WERI-Rb-1 (cell line): Measurements from ENCODE around the gene CLASP2.
"Not testable (repeated sequence)": the region's sequence is repeated elsewhere in the genome, so short reads cannot be mapped to it uniquely, and the experiment has no call there.

ENCODE experiments used
- DNase-seq: peaks from one replicate; pipeline ENCODE4 v3.0.0-alpha.2; 2020
- H3K27ac ChIP-seq: fragments of 250-450 bp; sonication (Bioruptor Pico); 2 replicates; pipeline ENCODE4 v1.5.1; 2020; ENCODE audit warnings: mild to moderate bottlenecking, moderate library complexity
- H3K27me3 ChIP-seq: fragments of 250-450 bp; sonication (Bioruptor Pico); 2 replicates; pipeline ENCODE4 v1.5.1; 2021; ENCODE audit warnings: mild to moderate bottlenecking, low read depth, moderate library complexity; ENCODE audit not compliant: insufficient read depth, severe bottlenecking
- H3K36me3 ChIP-seq: fragments of 250-450 bp; sonication (Bioruptor Pico); 2 replicates; pipeline ENCODE4 v1.5.1; 2020; ENCODE audit warnings: mild to moderate bottlenecking, moderate library complexity
- H3K4me3 ChIP-seq: 2 replicates; pipeline ENCODE4 v1.5.1; 2011; ENCODE audit warnings: low read depth, mild to moderate bottlenecking, control low read depth, low read length
- H3K9me3 ChIP-seq: fragments of 250-450 bp; sonication (Bioruptor Pico); 2 replicates; pipeline ENCODE4 v1.5.1; 2021; ENCODE audit warnings: mild to moderate bottlenecking, moderate library complexity; ENCODE audit not compliant: severe bottlenecking
- CTCF ChIP-seq: IDR thresholded peaks from 2 replicates; pipeline ENCODE4 v1.5.1; 2011; ENCODE audit warnings: low read depth, mild to moderate bottlenecking, control low read depth, inconsistent platforms, low read length

Gene CLASP2

GRCh38 chr3:33658991-33659848, 58.8 kb downstream of the CLASP2 start:
- no peak for TF ChIP-seq CTCF
- peak; percentile 81 for DNase-seq
- Histone ChIP-seq H3K27me3 (no peaks in the 10 kb centered on the region), H3K36me3 (no peaks in the 10 kb centered on the region), H3K4me3 (peak overlapping the region; percentile 60), H3K9me3 (no peaks in the 10 kb centered on the region), H3K27ac (peak overlapping the region; percentile 86)

- Histone ChIP-seq H3K36me3 (no peaks in the 10 kb centered on the region), H3K27me3 (no peaks in the 10 kb centered on the region), H3K4me3 (peak overlapping the region; percentile 60), H3K27ac (peak overlapping the region; percentile 86), H3K9me3 (no peaks in the 10 kb centered on the region)
- no peak for DNase-seq
- TF ChIP-seq CTCF, result no peak
Observed at GRCh38 chr3:33658621-33658990, 59.4 kb downstream of the CLASP2 start.

- no peak for TF ChIP-seq CTCF
- DNase-seq, result no peak
- Histone ChIP-seq H3K27ac (peak overlapping the region; percentile 86), H3K4me3 (peak overlapping the region; percentile 60; the same call in 1 of the 2 replicates), H3K36me3 (no peaks in the 10 kb centered on the region), H3K9me3 (no peaks in the 10 kb centered on the region), H3K27me3 (no peaks in the 10 kb centered on the region)
Observed at GRCh38 chr3:33658039-33658438, 60.0 kb downstream of the CLASP2 start.

GRCh38 chr3:33652736-33653135, 65.3 kb downstream of the CLASP2 start:
- no peaks in the 10 kb centered on the region for H3K27me3 ChIP-seq
- DNase-seq, result no peak
- no peaks in the 10 kb centered on the region for H3K9me3 ChIP-seq
- TF ChIP-seq CTCF, result no peak
- no peak overlapping the region for H3K27ac ChIP-seq
- H3K4me3 ChIP-seq, result no peak overlapping the region
- H3K36me3 ChIP-seq, result no peaks in the 10 kb centered on the region

GRCh38 chr3:33651101-33651500, 67.0 kb downstream of the CLASP2 start:
- H3K36me3 ChIP-seq, H3K27ac ChIP-seq, H3K4me3 ChIP-seq, H3K27me3 ChIP-seq, H3K9me3 ChIP-seq, DNase-seq: not testable (repeated sequence)

GRCh38 chr3:33650495-33650894, 67.6 kb downstream of the CLASP2 start:
- no peak overlapping the region for H3K27ac ChIP-seq
- no peak for TF ChIP-seq CTCF
- no peak overlapping the region for H3K4me3 ChIP-seq
- no peak for DNase-seq
- no peaks in the 10 kb centered on the region for H3K36me3 ChIP-seq
- H3K27me3 ChIP-seq, result no peaks in the 10 kb centered on the region
- no peaks in the 10 kb centered on the region for H3K9me3 ChIP-seq
